ENCODE measurements around the gene GTPBP6. TPM values are rescaled to one million over a fixed set of nuclear protein-coding genes. Genes with fewer than 3 reads are reported as not detected.

Gene GTPBP6
- total RNA-seq, 6 experiments from 2014 or later = 35.1 to 40.2 (median 37.4) TPM

DNA sequence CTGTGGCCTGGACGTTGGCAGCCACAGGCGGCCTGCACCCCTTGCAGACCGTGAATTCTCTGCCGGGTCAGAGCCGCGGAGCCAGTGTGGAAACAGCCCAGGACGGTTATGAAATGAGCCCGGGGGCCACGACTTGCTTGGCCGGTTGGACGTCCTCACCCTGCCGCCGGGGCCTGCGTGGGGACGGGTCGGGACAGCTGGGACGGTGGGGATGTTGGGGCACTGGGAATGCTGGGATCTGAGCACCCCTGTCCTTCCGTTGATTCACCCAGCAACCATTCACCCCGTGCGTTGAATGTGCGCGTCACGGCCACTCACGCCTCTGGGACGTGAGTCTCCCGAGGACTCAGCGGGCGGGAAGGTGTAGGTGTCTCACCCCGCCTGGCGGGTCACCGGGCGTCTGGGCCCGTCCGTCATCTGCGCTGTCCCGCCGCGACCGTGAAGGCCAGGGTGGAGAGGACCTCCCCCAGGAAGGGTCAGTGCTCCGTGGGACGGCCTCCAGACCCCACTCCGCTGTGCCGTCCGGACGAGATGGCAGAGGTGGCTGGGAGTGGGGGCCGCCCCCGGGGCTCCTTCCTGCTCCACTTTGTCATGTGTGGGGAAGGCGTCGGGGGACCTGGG lies 41.9 kb downstream of the GTPBP6 start:
- Mint-ChIP-seq H3K27me3 (ENCODE audit: insufficient read depth) (peaks cover 6% of the 10 kb centered on the region), H3K27ac (peak overlapping the region; percentile 91), H3K9me3 (no peaks in the 10 kb centered on the region), H3K4me1 (ENCODE audit: low read depth) (peaks cover 25% of the 10 kb centered on the region), H3K36me3 (ENCODE audit: low read depth) (peaks cover 13% of the 10 kb centered on the region; the same call in 1 of the 2 replicates), H3K4me3 (peak overlapping the region; percentile 89)
- DNase-seq = peak; percentile 76
- TF ChIP-seq, protein P1, sequence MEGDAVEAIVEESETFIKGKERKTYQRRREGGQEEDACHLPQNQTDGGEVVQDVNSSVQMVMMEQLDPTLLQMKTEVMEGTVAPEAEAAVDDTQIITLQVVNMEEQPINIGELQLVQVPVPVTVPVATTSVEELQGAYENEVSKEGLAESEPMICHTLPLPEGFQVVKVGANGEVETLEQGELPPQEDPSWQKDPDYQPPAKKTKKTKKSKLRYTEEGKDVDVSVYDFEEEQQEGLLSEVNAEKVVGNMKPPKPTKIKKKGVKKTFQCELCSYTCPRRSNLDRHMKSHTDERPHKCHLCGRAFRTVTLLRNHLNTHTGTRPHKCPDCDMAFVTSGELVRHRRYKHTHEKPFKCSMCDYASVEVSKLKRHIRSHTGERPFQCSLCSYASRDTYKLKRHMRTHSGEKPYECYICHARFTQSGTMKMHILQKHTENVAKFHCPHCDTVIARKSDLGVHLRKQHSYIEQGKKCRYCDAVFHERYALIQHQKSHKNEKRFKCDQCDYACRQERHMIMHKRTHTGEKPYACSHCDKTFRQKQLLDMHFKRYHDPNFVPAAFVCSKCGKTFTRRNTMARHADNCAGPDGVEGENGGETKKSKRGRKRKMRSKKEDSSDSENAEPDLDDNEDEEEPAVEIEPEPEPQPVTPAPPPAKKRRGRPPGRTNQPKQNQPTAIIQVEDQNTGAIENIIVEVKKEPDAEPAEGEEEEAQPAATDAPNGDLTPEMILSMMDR (IDR thresholded peaks at IDR 0.05) = no peak

DNA sequence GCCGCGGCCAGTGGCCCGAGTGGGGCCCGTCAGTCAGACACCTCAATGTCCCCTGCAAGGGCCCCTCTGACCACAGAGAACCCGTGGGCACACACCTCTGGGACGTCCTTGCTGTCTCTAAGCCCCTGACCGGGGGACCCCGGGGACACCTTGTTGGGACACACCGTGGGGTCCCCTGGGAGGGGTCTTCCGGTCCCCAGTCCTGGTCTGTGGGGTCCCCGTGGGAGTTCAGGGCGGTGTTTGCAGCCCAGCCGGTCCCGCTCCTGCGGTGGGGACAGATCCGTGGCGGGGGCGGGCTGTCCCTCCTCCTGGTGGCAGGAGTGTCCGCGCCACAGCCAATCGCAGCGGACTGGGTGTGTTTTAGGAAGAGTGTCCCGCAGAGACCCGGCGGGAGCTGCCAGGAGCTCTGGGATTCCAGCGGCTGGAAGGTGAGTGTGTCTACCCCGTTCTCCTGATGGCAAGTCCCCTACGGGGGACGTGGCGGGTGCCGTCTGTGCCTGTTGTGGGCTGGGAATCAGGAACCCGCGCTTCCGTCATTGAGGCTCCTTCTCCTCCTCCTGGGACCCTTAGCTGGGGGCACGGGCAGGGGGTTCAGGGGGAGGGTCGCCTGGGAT lies 42.5 kb downstream of the GTPBP6 start:
- H3K9me3 Mint-ChIP-seq = no peaks in the 10 kb centered on the region
- peaks cover 6% of the 10 kb centered on the region for H3K27me3 Mint-ChIP-seq (ENCODE audit: insufficient read depth)
- peak overlapping the region; percentile 89 for H3K4me3 Mint-ChIP-seq
- H3K4me1 Mint-ChIP-seq (ENCODE audit: low read depth) = peaks cover 19% of the 10 kb centered on the region
- TF ChIP-seq, protein P1 (IDR thresholded peaks at IDR 0.05) = peak; percentile 45
- DNase-seq = peak; percentile 66
- peaks cover 13% of the 10 kb centered on the region; the same call in 1 of the 2 replicates for H3K36me3 Mint-ChIP-seq (ENCODE audit: low read depth)
- peak overlapping the region; percentile 91 for H3K27ac Mint-ChIP-seq

- peaks cover 13% of the 10 kb centered on the region; the same call in 1 of the 2 replicates for H3K36me3 Mint-ChIP-seq (ENCODE audit: low read depth)
- H3K4me3 Mint-ChIP-seq = no peak overlapping the region
- DNase-seq = no peak
- H3K4me1 Mint-ChIP-seq (ENCODE audit: low read depth) = peaks cover 18% of the 10 kb centered on the region
- TF ChIP-seq, protein P1 (IDR thresholded peaks at IDR 0.05) = no peak
- H3K9me3 Mint-ChIP-seq = no peaks in the 10 kb centered on the region
- H3K27me3 Mint-ChIP-seq (ENCODE audit: insufficient read depth) = peaks cover 6% of the 10 kb centered on the region
- H3K27ac Mint-ChIP-seq = no peak overlapping the region
Measured at GRCh38 chrX:275476-275966, 43.1 kb downstream of the GTPBP6 start.

GRCh38 chrX:274904-275475 lies 43.6 kb downstream of the GTPBP6 start:
- H3K4me3 Mint-ChIP-seq = no peak overlapping the region
- no peak overlapping the region for H3K27ac Mint-ChIP-seq
- TF ChIP-seq, protein P1 (IDR thresholded peaks at IDR 0.05) = no peak
- H3K27me3 Mint-ChIP-seq (ENCODE audit: insufficient read depth) = peaks cover 6% of the 10 kb centered on the region
- peaks cover 13% of the 10 kb centered on the region; the same call in 1 of the 2 replicates for H3K36me3 Mint-ChIP-seq (ENCODE audit: low read depth)
- peaks cover 18% of the 10 kb centered on the region for H3K4me1 Mint-ChIP-seq (ENCODE audit: low read depth)
- H3K9me3 Mint-ChIP-seq = no peaks in the 10 kb centered on the region
- DNase-seq = no peak

- no peak for DNase-seq
- H3K36me3 Mint-ChIP-seq (ENCODE audit: low read depth) = no peaks in the 10 kb centered on the region
- H3K27me3 Mint-ChIP-seq (ENCODE audit: insufficient read depth) = no peaks in the 10 kb centered on the region
- no peak overlapping the region for H3K4me3 Mint-ChIP-seq
- TF ChIP-seq, protein P1 (IDR thresholded peaks at IDR 0.05) = no peak
- H3K4me1 Mint-ChIP-seq (ENCODE audit: low read depth) = no peaks in the 10 kb centered on the region
- no peak overlapping the region for H3K27ac Mint-ChIP-seq
- no peaks in the 10 kb centered on the region for H3K9me3 Mint-ChIP-seq
Measured at GRCh38 chrX:270848-271367, 47.7 kb downstream of the GTPBP6 start.

All from HFFc6 (cell line).